Fibroblast of lung (primary cell): Measurements from ENCODE around the gene LMAN2.

Experiments
- CTCF ChIP-seq, 2 donors: IDR thresholded peaks in 1 of 2; conservative IDR thresholded peaks in 1 of 2; 1 replicate in 1 of 2; 2 replicates in 1 of 2; pipeline ENCODE4 v1.5.1; 2011 to 2012; ENCODE audit warnings: low read length in 2 of 2, control low read depth in 1 of 2, inconsistent platforms in 1 of 2, low read depth in 1 of 2, mild to moderate bottlenecking in 1 of 2
- EZH2 ChIP-seq: IDR thresholded peaks from 2 replicates; pipeline ENCODE4 v1.5.1; 2012; ENCODE audit warnings: low read length, control low read depth, mild to moderate bottlenecking; ENCODE audit errors: missing control alignments

DNA sequence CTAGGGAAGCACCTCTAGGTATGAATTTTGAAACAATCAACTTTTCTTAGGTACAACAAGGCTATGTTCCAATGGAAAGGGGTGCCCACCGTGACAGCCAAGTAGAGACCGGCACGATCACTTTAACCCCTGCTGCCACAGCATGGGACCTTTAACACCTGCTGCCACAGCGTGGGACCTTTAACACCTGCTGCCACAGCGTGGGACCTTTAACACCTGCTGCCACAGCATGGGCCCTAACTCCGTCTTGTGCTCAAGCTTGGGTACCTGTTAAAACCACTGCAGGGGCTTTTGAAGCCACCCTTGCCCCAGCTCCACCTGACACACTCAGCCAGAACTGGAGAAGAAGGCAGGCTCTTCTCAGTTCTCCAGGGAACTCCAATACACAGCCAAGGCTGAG is 21.6 kb downstream of the LMAN2 start:
- TF ChIP-seq CTCF (conservative IDR thresholded peaks at IDR 0.05 in 1 of 2, IDR thresholded peaks at IDR 0.05 in 1 of 2; ENCODE audit: low read depth in 1 of 2, low read length in 2 of 2) (no peak), EZH2 (no peak)
